A673 (cell line): ENCODE results near the gene ZNF57. TPM values are rescaled to one million over a fixed set of nuclear protein-coding genes. Genes with fewer than 3 reads are reported as not detected.

Source experiments
- BruUV-seq: library from RNA; stranded (reverse); fragments of 400-500 nt; replicated peaks from 2 replicates; lab custom pipeline; 2021; lab: Mats Ljungman, UMichigan
- CTCF ChIA-PET: fragments of 300-600 bp; sonication (Branson Sonifier 250); formaldehyde crosslinking; loops from one replicate; lab custom pipeline; 2022; ENCODE audit warnings: antibody characterized with exemption; lab: Charles Lee
- POLR2A ChIA-PET: fragments of 300-600 bp; sonication (Branson Sonifier 250); formaldehyde crosslinking; loops from one replicate; lab custom pipeline; 2022; ENCODE audit warnings: antibody characterized with exemption; ENCODE audit not compliant: low non-redundant PET; lab: Charles Lee
- DNase-seq: peaks from one replicate; pipeline ENCODE4 v3.0.0-alpha.2; 2015; ENCODE audit warnings: low spot score
- H3K27ac ChIP-seq: fragments of 200-600 bp; sonication (generic); 2 replicates; pipeline ENCODE4 v1.5.1; 2016; ENCODE audit warnings: mixed run types, low read depth, mild to moderate bottlenecking, mixed read lengths, antibody characterized with exemption, low read length; ENCODE audit not compliant: poor library complexity, severe bottlenecking
- H3K27me3 ChIP-seq: fragments of 200-600 bp; sonication (generic); replicated peaks from 2 replicates; pipeline ENCODE4 v1.6.1; 2017; ENCODE audit warnings: mixed run types, low read depth, mild to moderate bottlenecking, mixed read lengths, antibody characterized with exemption, low read length; ENCODE audit not compliant: insufficient read depth, poor library complexity
- H3K36me3 ChIP-seq: fragments of 200-600 bp; sonication (generic); 2 replicates; pipeline ENCODE4 v1.6.1; 2016; ENCODE audit warnings: mixed run types, mild to moderate bottlenecking, mixed read lengths, antibody characterized with exemption, low read length; ENCODE audit not compliant: insufficient read depth, poor library complexity, severe bottlenecking
- H3K4me1 ChIP-seq: fragments of 200-600 bp; sonication (generic); 2 replicates; pipeline ENCODE4 v1.6.1; 2017; ENCODE audit warnings: mixed run types, mild to moderate bottlenecking, mixed read lengths, antibody characterized with exemption, low read length; ENCODE audit not compliant: insufficient read depth, poor library complexity, severe bottlenecking
- H3K4me3 ChIP-seq: fragments of 200-600 bp; sonication (generic); 2 replicates; pipeline ENCODE4 v1.5.1; 2016; ENCODE audit warnings: low read depth, mixed run types, mild to moderate bottlenecking, mixed read lengths, low read length; ENCODE audit not compliant: poor library complexity, severe bottlenecking
- H3K9me3 ChIP-seq: fragments of 200-600 bp; sonication (generic); 2 replicates; pipeline ENCODE4 v1.6.1; 2016; ENCODE audit warnings: mixed run types, low read depth, mild to moderate bottlenecking, mixed read lengths, antibody characterized with exemption, low read length; ENCODE audit not compliant: poor library complexity, severe bottlenecking
- CTCF ChIP-seq: fragments of 300-800, 200-600 bp; sonication (generic); conservative IDR thresholded peaks from 2 replicates; pipeline ENCODE4 v1.5.1; 2017; ENCODE audit warnings: low read depth, mild to moderate bottlenecking, antibody characterized with exemption, low read length, moderate library complexity, mixed read lengths
- EZH2 ChIP-seq: fragments of 200-600 bp; sonication (generic); IDR thresholded peaks from 2 replicates; pipeline ENCODE4 v1.6.1; 2017; ENCODE audit warnings: borderline replicate concordance, low read depth, mild to moderate bottlenecking, mixed read lengths, antibody characterized with exemption, low read length; ENCODE audit not compliant: poor library complexity, severe bottlenecking
- intact Hi-C: fragments of 100-400 bp; cut with micrococcal nuclease; formaldehyde crosslinking; loops from one replicate; pipeline ENCODE4 v1.10.0; 2022; ENCODE audit not compliant: unreplicated experiment
- total RNA-seq: library from RNA; stranded (reverse); gene quantifications from 2 replicates; pipeline ENCODE4 v1.2.3, GENCODE V29; 2021

The ZNF57 gene
- total RNA-seq, 1 experiment from 2014 or later = 5.1 TPM

- Histone ChIP-seq H3K27ac (peak overlapping the region; percentile 84), H3K4me1 (peaks cover 8% of the 10 kb centered on the region), H3K27me3 (no peaks in the 10 kb centered on the region), H3K36me3 (no peaks in the 10 kb centered on the region), H3K9me3 (no peaks in the 10 kb centered on the region), H3K4me3 (peak overlapping the region; percentile 77)
- POLR2A ChIA-PET = interaction anchor here (0.6 to 0.7 kb wide), 2 partner anchors 167 to 545 kb away, joined by 3 to 5 read pairs; no protein-coding TSS in a partner anchor
- CTCF ChIA-PET = interaction anchor here (0.7 to 2.0 kb wide), 9 partner anchors 12 to 535 kb away, joined by 3 to 11 read pairs (median 6); no protein-coding TSS in a partner anchor
- intact Hi-C loops = loop anchor here (10.0 kb wide), 1 partner anchor 305 kb away; no protein-coding TSS in a partner anchor
- no TSS peak for BruUV-seq
- no peak for DNase-seq
- TF ChIP-seq EZH2 = no peak
Measured at GRCh38 chr19:2949939-2950285, 49.2 kb downstream of the ZNF57 start.

- DNase-seq = peak; percentile 99
- CTCF ChIA-PET = interaction anchor here (0.7 to 2.0 kb wide), 16 partner anchors 10 to 535 kb away, joined by 3 to 11 read pairs (median 4); no protein-coding TSS in a partner anchor
- POLR2A ChIA-PET = interaction anchor here (0.6 to 0.7 kb wide), 4 partner anchors 50 to 883 kb away, joined by 3 to 5 read pairs (median 4); partner anchors contain the start of gene ZNF57
- peak overlapping the region; percentile 84 for H3K27ac ChIP-seq
- peaks cover 8% of the 10 kb centered on the region for H3K4me1 ChIP-seq
- intact Hi-C loops = loop anchor here (10.0 kb wide), 1 partner anchor 306 kb away; no protein-coding TSS in a partner anchor
- TF ChIP-seq CTCF = no peak
- no peak for TF ChIP-seq EZH2
- no peaks in the 10 kb centered on the region for H3K9me3 ChIP-seq
- H3K36me3 ChIP-seq = no peaks in the 10 kb centered on the region
- H3K4me3 ChIP-seq = peak overlapping the region; percentile 77
- no peaks in the 10 kb centered on the region for H3K27me3 ChIP-seq
- no TSS peak for BruUV-seq
Measured at GRCh38 chr19:2950286-2951124, 49.8 kb downstream of the ZNF57 start.

- no peak for TF ChIP-seq CTCF
- TF ChIP-seq EZH2 = no peak
- intact Hi-C loops = loop anchor here (10.0 kb wide), 1 partner anchor 308 kb away; no protein-coding TSS in a partner anchor
- no peaks in the 10 kb centered on the region for H3K9me3 ChIP-seq
- POLR2A ChIA-PET = no interaction called here
- CTCF ChIA-PET = no interaction called here
- no peak overlapping the region for H3K27ac ChIP-seq
- H3K4me3 ChIP-seq = no peak overlapping the region
- H3K4me1 ChIP-seq = peaks cover 8% of the 10 kb centered on the region
- no peak for DNase-seq
- no peaks in the 10 kb centered on the region for H3K36me3 ChIP-seq
- no peaks in the 10 kb centered on the region for H3K27me3 ChIP-seq
- no TSS peak for BruUV-seq
Measured at GRCh38 chr19:2952953-2953481, 52.3 kb downstream of the ZNF57 start.
